OCI-LY3 (cell line): ENCODE data around the gene PPP2R2D.

Experiments used
- EZH2phosphoT487 ChIP-seq: fragments of 200-600 bp; shearing (Covaris generic); IDR thresholded peaks from 2 replicates; pipeline ENCODE4 v1.6.1; 2018; ENCODE audit warnings: antibody characterized with exemption, mixed run types, low read depth
- TF ChIP-seq, protein P1 (sequence below): fragments of 200-600, 300-600 bp; sonication (generic); IDR thresholded peaks from 2 replicates; pipeline ENCODE4 v1.5.1; 2014; ENCODE audit warnings: antibody characterized with exemption, low read length, low read depth

- TF ChIP-seq, protein P1, sequence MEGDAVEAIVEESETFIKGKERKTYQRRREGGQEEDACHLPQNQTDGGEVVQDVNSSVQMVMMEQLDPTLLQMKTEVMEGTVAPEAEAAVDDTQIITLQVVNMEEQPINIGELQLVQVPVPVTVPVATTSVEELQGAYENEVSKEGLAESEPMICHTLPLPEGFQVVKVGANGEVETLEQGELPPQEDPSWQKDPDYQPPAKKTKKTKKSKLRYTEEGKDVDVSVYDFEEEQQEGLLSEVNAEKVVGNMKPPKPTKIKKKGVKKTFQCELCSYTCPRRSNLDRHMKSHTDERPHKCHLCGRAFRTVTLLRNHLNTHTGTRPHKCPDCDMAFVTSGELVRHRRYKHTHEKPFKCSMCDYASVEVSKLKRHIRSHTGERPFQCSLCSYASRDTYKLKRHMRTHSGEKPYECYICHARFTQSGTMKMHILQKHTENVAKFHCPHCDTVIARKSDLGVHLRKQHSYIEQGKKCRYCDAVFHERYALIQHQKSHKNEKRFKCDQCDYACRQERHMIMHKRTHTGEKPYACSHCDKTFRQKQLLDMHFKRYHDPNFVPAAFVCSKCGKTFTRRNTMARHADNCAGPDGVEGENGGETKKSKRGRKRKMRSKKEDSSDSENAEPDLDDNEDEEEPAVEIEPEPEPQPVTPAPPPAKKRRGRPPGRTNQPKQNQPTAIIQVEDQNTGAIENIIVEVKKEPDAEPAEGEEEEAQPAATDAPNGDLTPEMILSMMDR: no peak
- TF ChIP-seq EZH2phosphoT487: no peak
Observed at GRCh38 chr10:131905603-131906268, 4.9 kb downstream of the PPP2R2D start.
